Glutamatergic neuron (in vitro differentiated cells): ENCODE data around the gene ADCY2. TPM values are rescaled to one million over a fixed set of nuclear protein-coding genes. Genes with fewer than 3 reads are reported as not detected.

Experiments
- DNase-seq: peaks from one replicate; pipeline ENCODE4 v3.0.0; 2022
- H3K27ac Mint-ChIP-seq: one replicate; pipeline ENCODE4 v1.8.0; 2020; ENCODE audit warnings: mild to moderate bottlenecking, mixed read lengths, inconsistent platforms; ENCODE audit not compliant: unreplicated experiment
- H3K27me3 Mint-ChIP-seq: one replicate; pipeline ENCODE4 v1.8.0; 2020; ENCODE audit warnings: mild to moderate bottlenecking, moderate library complexity, mixed read lengths, inconsistent platforms; ENCODE audit not compliant: unreplicated experiment
- H3K36me3 Mint-ChIP-seq: one replicate; pipeline ENCODE4 v1.8.0; 2020; ENCODE audit warnings: mild to moderate bottlenecking, mixed read lengths, inconsistent platforms; ENCODE audit not compliant: unreplicated experiment
- H3K4me1 Mint-ChIP-seq: one replicate; pipeline ENCODE4 v1.8.0; 2020; ENCODE audit warnings: mild to moderate bottlenecking, low read depth, mixed read lengths, inconsistent platforms; ENCODE audit not compliant: unreplicated experiment
- H3K4me3 Mint-ChIP-seq: one replicate; pipeline ENCODE4 v1.8.0; 2020; ENCODE audit warnings: mild to moderate bottlenecking, mixed read lengths, inconsistent platforms; ENCODE audit not compliant: unreplicated experiment
- H3K9me3 Mint-ChIP-seq: one replicate; pipeline ENCODE4 v1.8.0; 2020; ENCODE audit warnings: mild to moderate bottlenecking, moderate library complexity, mixed read lengths, inconsistent platforms; ENCODE audit not compliant: unreplicated experiment
- CTCF ChIP-seq: fragments of 200-600 bp; sonication (generic); IDR thresholded peaks from one replicate; pipeline ENCODE4 v1.5.0; 2021; ENCODE audit not compliant: partially characterized antibody, unreplicated experiment
- total RNA-seq: library from RNA; stranded (reverse); fragmentation: NEBNext Ultra II Directional; extraction: Animal tissue kit (Norgen Biotek cat#: 25700); gene quantifications from one replicate; pipeline ENCODE4 v1.2.1, GENCODE V29; 2021; ENCODE audit not compliant: unreplicated experiment

The ADCY2 gene
- total RNA-seq, 1 donor from 2014 or later, result 3.8 TPM

GRCh38 chr5:7492371-7492770, 96.4 kb downstream of the ADCY2 start:
- H3K4me1 Mint-ChIP-seq, result peaks cover 2% of the 10 kb centered on the region
- no peak for TF ChIP-seq CTCF
- no peak for DNase-seq
- no peaks in the 10 kb centered on the region for H3K9me3 Mint-ChIP-seq
- H3K27me3 Mint-ChIP-seq, result no peaks in the 10 kb centered on the region
- no peak overlapping the region for H3K4me3 Mint-ChIP-seq
- H3K36me3 Mint-ChIP-seq, result peaks cover 11% of the 10 kb centered on the region
- no peak overlapping the region for H3K27ac Mint-ChIP-seq

- Mint-ChIP-seq H3K9me3 (no peaks in the 10 kb centered on the region), H3K36me3 (peaks cover 10% of the 10 kb centered on the region), H3K27ac (no peak overlapping the region), H3K27me3 (no peaks in the 10 kb centered on the region), H3K4me3 (no peak overlapping the region), H3K4me1 (peaks cover 2% of the 10 kb centered on the region)
- no peak for TF ChIP-seq CTCF
- DNase-seq, result no peak
Observed at GRCh38 chr5:7493081-7493480, 97.1 kb downstream of the ADCY2 start.

- Mint-ChIP-seq H3K27me3 (no peaks in the 10 kb centered on the region), H3K36me3 (peaks cover 7% of the 10 kb centered on the region), H3K4me1 (peaks cover 2% of the 10 kb centered on the region), H3K27ac (no peak overlapping the region), H3K9me3 (no peaks in the 10 kb centered on the region), H3K4me3 (no peak overlapping the region)
- no peak for DNase-seq
- no peak for TF ChIP-seq CTCF
Observed at GRCh38 chr5:7493622-7494021, 97.7 kb downstream of the ADCY2 start.

DNA sequence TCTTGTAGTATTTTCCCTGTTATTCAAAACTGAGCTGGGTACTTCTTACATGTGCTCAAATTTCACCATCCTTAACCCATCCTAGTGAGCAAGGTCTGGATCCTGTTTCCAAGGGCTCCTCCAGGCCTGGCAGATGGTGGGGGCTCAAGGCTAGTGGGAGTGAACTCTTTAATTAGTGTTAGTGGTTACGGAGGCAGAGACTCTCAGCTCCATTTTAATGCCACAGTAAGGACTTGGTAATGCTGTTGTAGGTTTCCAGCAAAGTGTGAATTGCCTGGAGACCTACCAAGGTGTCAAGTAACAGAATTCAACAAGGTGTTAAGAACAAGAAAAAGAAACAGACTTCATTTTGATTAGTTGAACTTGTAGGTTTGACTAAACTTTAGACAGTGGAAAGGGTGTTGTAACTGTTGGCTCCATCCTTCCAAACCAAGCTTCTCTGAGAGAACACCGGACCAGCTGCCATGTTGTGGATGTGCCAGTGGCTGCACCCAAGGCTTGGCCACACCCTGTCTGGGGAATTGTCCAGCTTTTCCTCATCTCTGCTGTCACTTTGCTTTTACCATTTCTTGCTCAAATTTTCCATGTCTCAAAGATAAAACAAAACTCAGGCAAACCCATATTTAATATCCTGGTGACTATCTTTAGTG, 98.7 kb downstream of the ADCY2 start:
- no peak for DNase-seq
- no peak for TF ChIP-seq CTCF
- peaks cover under 1% of the 10 kb centered on the region for H3K36me3 Mint-ChIP-seq
- H3K27me3 Mint-ChIP-seq, result no peaks in the 10 kb centered on the region
- H3K9me3 Mint-ChIP-seq, result no peaks in the 10 kb centered on the region
- H3K4me3 Mint-ChIP-seq, result no peak overlapping the region
- H3K4me1 Mint-ChIP-seq, result no peaks in the 10 kb centered on the region
- no peak overlapping the region for H3K27ac Mint-ChIP-seq

GRCh38 chr5:7495131-7495517, 99.2 kb downstream of the ADCY2 start:
- DNase-seq, result no peak
- no peak for TF ChIP-seq CTCF
- no peak overlapping the region for H3K27ac Mint-ChIP-seq
- H3K9me3 Mint-ChIP-seq, result no peaks in the 10 kb centered on the region
- no peaks in the 10 kb centered on the region for H3K4me1 Mint-ChIP-seq
- H3K4me3 Mint-ChIP-seq, result no peak overlapping the region
- H3K27me3 Mint-ChIP-seq, result no peaks in the 10 kb centered on the region
- H3K36me3 Mint-ChIP-seq, result no peaks in the 10 kb centered on the region
